GM21381 (cell line): Measurements from ENCODE around the gene C17orf100.
"Not testable (repeated sequence)": the region's sequence is repeated elsewhere in the genome, so short reads cannot be mapped to it uniquely, and the experiment has no call there.

ENCODE experiments used
- ATAC-seq: cut with Tn5 transposase; IDR thresholded peaks from one replicate; pipeline ENCODE4 v1.9.1; 2021; ENCODE audit warnings: mild to moderate bottlenecking, moderate library complexity; ENCODE audit not compliant: unreplicated experiment

Gene C17orf100

DNA sequence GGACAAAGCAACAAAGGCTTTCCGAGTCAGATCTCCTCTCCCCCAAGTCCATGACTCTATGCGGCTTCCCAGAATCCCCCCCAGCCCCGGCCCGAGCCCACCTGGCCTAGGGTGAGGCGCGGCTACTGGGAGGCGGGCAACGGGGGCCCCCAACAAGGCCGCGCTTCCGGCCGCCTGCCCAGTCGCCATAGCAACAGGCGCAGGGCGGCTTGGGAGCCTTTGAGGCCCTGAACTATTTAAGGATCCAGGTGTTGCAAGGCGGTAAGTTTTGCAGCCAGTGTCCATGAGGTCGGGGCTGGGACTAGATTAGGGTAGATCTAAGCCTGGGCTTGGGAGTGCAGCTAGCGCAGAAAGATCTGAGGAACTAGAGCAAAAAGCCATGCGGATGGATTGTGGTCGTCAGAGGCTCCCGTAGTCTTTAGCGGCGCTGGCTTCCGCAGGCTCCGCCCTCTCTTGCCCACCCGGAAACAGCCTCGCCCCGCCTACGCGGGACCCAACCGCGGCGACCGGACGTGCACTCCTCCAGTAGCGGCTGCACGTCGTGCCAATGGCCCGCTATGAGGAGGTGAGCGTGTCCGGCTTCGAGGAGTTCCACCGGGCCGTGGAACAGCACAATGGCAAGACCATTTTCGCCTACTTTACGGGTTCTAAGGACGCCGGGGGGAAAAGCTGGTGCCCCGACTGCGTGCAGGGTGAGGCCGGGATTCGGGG lies 10.9 kb upstream of the C17orf100 start, which contains the start of the genes KIAA0753 and TXNDC17:
TSS of gene KIAA0753 (minus strand) at position 176 of the 711 bp plus-strand sequence. CDS start 5,608 bp downstream, outside the sequence.
TSS of gene TXNDC17 (plus strand) at position 525 of the 711 bp plus-strand sequence. CDS start at position 548, 23 bp downstream.
- ATAC-seq, result peak; percentile 89

- no peak for ATAC-seq
Observed at GRCh38 chr17:6641247-6641863, 10.2 kb upstream of the C17orf100 start.

DNA sequence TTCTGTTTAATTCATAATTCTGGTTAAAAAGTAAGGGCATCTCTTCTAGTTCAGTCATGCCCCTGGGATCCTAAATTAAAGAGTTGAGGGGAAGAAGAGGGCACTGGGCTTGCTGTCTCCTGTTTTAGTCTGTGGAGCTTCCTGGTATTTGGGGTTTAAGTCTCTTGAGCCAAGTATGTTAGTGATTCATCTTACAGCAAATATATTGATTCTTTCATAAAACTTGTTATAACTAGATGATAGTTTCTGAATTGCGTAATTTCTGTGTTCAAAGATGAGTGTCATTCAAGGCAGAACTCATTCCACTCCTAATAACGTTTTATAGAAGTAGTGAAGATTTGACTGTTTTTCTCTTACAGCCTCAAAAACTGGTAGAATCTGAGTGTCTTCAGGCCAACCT lies 9.0 kb upstream of the C17orf100 start:
- no peak for ATAC-seq

DNA sequence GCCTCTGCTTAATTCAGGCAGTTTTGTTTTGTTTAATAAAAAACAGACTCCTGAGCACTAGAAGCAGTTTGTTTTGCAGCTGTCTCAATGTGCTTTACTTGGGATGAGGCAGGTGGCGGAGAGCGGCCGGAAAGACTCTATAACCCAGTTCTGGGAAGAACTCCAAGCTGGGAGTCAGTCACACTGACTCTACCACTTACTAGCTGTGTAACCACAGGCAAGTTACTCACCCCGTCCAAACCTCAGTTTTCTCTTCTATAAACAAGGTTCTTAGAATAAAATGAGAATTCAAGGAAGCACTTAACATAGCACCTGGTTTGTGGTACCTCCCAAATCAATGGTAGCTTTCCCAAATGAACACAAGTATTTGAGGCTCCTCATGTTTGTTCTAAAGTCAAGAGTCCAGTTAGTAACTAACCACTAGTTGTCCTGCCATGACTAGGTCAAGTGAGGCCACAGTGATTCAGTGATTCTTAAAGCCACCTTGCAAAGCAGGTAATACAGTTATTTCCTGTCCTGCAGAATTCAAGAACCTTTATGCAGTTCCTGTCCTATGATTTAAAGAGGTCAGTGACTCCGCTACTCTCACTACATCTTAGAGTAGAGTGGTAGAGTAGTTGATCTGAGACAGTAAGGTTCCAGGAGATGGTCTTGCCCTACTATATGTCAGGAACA lies 8.0 kb upstream of the C17orf100 start:
- no peak for ATAC-seq

DNA sequence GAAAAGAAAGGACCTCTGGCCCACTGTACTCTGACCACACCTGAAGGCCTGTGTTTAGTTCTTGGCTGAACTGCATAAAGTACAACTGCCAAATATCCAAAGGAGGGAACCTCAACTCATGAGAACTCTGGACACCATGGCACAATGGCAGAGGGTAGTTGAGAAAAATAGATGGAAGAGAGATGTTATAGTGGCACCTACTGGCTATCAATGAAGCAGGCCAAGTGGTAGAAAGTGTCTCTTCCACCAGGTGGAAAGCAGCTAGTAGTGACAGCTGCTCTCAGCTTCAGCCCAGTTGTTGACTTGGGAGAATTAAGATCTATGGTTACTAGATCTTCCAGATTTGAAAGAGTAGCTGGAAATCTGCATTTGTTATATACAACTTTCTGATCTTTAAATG lies 3.4 kb upstream of the C17orf100 start:
- no peak for ATAC-seq

- peak; percentile 20 for ATAC-seq
Observed at GRCh38 chr17:6651919-6652452, 424 bp downstream of the C17orf100 start.

DNA sequence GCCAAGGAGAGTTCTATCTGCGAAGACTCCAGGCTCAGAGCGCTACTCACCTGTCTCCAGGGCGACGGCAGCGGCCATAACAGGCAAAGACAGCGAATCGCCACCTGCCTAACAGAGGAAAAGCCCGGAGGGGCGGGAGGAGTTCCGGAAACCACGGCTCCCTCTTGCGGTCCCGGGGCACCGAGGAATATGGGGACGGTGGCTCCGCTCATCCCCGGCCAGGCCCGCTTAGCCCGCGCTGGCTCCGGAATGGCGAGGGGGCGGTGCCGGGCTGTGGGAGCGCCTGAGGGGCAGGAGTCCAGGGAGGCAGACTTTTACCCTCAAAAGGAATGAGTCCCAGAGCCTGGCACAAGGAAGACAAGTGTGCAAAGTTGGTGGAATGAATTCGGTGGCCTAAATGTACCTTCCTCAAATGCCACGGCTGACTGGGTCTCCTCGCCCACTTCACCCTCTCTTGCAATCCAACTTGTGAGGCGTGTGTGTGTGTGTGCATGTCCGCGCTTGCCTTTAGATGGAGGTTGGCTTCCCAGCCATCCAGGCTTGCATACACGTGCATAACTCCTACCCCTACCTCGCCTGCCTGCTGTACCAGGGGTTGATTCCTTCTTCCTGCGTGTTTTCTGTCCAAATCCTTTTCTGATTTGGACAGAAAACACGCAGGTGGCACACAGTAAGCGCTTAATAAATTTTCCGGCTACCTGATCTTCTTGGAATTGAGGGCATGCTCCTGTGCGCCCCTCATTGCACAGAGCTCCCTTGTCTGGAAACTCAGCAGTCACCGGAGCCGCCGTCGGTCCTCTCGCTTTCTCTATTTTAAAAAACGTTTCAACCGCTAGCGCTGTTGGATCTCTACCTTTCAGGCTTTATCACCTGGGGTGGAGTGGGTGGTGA lies 3.5 kb downstream of the C17orf100 start:
- no peak for ATAC-seq

- ATAC-seq, result not testable (repeated sequence)
Observed at GRCh38 chr17:6655732-6656361, 4.3 kb downstream of the C17orf100 start.

DNA sequence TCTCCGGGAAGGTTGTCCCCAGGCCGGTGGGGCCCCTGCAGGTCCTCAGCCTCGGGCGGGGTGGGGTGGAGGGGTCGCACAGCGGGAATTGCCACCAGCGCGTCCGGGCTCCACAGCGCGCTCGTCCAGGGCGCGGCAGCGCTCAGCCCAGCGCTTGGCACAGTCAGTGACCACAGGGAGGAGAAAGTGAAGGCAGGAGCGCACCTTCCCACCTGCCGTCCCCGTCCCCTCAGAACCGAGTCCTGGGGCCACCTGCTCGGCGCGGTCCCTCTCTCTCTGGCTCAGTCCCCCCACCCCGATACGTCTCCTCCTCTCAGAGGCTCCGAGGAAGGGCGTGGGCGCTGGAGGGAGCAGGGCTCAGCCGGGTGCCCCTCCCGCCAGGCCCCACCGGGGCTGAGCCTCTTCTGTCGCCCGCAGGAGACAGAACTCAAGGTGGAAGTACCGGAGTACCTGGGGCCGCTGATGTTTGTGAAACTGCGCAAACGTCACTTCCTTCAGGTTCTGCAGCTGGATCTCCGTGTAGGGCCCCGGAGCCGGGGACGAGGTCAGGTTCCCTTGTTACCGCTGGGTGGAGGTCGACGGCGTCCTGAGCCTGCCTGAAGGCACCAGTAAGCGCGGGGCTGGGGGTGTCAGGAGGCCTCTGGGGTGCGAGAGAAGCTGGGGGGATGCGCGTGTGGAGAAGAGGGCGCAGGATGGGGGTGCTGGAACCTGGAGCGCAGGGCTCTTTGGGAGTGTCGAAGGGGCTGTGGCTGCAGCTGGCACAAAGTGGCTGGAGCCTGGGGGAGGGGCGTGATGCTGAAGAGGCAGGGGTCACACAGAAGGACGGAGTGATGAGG lies 5.5 kb downstream of the C17orf100 start:
- not testable (repeated sequence) for ATAC-seq

DNA sequence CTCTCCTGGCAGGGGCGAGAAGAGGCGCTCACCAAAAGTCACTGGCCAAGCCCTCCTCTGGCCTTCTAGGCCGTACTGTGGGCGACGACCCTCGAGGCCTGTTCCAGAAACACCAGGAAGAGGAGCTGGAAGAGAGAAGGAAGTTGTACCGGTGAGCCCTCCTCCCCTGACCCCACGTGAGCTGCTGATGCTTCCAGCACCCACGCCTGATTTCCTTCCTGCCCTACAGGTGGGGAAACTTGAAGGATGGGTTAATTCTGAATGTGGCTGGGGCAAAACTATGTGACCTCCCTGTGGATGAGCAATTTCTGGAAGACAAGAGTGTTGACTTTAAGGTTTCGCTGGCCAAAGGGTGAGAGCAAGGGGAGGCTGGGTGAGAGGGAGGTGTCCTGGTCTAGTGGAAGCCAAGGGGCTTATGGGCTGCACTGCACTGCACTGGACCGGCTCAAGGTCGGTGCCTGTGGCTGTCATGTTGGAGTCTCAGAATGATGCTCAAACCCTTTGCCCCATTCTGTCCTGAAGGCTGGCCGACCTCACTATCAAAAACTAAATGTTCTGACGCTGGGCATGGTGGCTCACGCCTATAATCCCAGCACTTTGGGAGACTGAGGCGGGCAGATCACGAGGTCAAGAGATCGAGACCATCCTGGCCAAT lies 6.2 kb downstream of the C17orf100 start:
- ATAC-seq, result no peak

DNA sequence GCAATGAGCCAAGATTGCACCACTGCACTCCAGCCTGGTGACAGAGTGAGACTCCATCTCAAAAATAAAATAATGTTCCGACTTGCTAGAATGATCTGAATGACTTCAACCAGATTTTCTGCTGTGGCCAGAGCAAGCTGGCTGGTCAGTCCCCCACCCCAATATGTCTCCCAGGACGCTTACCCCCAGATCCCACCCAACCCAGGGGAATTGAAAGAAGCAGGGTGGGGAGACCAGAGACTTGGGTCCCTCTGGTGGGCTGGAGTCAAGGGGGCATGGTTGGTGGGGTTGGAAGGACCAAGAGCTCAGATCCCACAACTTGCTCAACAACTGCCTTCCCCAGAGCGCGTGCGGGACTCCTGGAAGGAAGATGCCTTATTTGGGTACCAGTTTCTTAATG lies 6.8 kb downstream of the C17orf100 start:
- ATAC-seq, result not testable (repeated sequence)

DNA sequence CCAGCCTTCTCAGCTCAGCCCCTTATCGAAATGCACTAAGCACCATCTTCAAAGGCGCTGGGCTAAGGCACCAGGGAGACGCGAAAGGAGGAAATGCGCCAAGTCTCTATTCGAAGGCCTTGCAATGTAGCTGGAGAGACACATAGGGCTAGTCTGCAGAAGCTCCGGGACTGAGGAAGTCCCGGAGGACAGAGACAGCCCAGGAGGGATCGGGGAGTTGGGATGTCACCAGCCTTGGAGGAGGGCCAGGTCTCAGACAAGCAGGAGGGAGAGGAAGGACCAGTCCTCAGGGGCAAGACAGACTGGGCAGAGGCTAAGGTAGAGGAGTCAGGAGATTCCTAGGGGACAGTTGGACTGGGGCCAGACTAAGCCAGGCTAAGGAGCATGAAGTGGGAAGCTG lies 8.5 kb downstream of the C17orf100 start:
- no peak for ATAC-seq

GRCh38 chr17:6660805-6661463 lies 9.4 kb downstream of the C17orf100 start:
- ATAC-seq, result peak; percentile 75

GRCh38 chr17:6661464-6661848 lies 9.9 kb downstream of the C17orf100 start:
- ATAC-seq, result no peak

GRCh38 chr17:6663200-6663599 lies 11.6 kb downstream of the C17orf100 start:
- ATAC-seq, result not testable (repeated sequence)

DNA sequence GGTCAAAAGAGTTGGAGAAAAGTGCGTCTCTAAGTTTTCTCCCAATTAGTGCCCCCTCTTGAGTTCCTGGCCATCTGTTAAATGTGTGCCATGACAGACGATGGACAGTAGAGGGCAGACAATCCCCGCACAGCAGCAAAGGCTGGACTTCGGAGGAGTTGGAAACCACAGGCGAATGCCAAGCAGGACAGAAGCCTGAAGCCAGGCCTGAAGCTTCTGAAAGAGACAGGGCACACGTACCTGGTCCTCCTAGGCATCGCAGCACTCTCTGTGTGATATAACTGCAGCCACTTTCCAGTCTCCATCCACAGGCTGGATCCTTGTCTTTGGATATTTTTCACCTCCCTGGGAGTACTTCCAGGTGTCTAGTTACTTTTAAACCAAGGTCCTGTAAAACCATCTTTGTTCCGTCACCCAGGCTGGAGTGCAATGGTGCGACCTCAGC lies 14.5 kb downstream of the C17orf100 start:
- ATAC-seq, result no peak

DNA sequence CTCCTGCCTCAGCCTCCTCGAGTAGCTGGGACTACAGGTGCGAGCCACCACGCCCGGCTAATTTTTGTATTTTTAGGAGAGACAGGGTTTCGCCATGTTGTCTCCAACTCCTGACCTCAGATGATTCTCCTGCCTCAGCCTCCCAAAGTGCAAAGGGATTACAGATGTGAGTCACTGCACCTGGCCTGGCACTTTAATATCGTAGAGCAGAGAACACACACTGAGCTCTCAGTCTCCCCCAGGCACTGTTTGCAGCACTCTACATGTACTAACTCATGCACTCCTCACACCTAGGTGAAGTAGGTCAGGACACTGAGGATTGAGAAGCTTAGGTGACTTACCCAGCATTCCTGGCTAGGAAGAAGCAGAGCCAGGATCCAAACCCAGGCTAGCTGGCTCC lies 15.0 kb downstream of the C17orf100 start:
- ATAC-seq, result no peak

- ATAC-seq, result no peak
Observed at GRCh38 chr17:6667516-6667915, 16.0 kb downstream of the C17orf100 start.
